Activated CD8-positive, alpha-beta memory T cell treated with anti-CD3 and anti-CD28 coated beads for 24 hours (primary cell): Measurements from ENCODE around the gene PDE4D.
A peak's percentile ranks its signal among the peaks of the same experiment; 100 is the strongest.

ENCODE experiments used
- DNase-seq: peaks from one replicate; pipeline ENCODE4 v3.0.0-alpha.2; 2020

PDE4D gene

GRCh38 chr5:59151162-59151889 lies 742.2 kb downstream of the PDE4D start:
- no peak for DNase-seq

DNA sequence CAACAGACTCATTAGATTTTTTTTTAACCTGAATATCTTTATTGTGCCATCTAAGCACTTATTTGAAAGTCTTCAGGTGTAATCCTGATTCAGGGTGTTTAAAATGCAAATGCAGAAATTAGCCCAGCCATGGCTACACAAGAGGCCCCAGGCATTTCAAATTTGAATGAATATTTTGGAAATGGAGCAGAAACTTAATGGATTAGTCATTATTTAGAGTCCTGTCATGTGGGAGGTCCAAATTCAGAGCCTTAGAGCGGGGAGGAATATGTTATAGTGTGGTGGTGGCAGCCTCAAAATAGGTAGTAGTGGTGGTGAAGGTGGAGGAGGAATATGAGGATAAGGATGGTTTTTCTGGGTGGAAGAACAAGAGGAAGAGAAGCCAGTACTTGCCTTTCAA lies 743.7 kb downstream of the PDE4D start:
- DNase-seq = no peak

- no peak for DNase-seq
Measured at GRCh38 chr5:59149271-59149670, 744.3 kb downstream of the PDE4D start.

GRCh38 chr5:59146729-59147128 lies 746.8 kb downstream of the PDE4D start:
- DNase-seq = no peak

DNA sequence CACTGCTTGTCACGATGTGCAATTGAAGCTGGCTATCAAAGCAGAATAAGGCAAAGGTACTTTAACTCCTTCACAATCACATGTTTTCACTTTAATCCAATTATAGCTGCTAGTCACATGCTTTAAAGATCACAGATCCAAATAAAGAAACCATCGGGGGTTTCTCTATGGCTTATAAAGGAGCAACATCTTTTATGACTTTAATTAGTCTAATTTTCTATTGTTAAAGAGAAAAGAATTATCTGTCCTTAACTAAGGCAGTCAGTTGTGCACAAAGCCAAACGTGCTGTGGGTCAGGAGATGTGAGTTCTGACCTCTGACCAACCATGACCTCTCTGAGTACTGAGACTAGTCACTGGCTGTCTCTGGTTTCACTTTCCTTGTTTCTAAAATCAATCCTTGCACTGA lies 749.6 kb downstream of the PDE4D start:
- DNase-seq = no peak

GRCh38 chr5:59142927-59143326 lies 750.6 kb downstream of the PDE4D start:
- no peak for DNase-seq

GRCh38 chr5:59142138-59142537 lies 751.4 kb downstream of the PDE4D start:
- no peak for DNase-seq

- DNase-seq = no peak
Measured at GRCh38 chr5:59140133-59140532, 753.4 kb downstream of the PDE4D start.

DNA sequence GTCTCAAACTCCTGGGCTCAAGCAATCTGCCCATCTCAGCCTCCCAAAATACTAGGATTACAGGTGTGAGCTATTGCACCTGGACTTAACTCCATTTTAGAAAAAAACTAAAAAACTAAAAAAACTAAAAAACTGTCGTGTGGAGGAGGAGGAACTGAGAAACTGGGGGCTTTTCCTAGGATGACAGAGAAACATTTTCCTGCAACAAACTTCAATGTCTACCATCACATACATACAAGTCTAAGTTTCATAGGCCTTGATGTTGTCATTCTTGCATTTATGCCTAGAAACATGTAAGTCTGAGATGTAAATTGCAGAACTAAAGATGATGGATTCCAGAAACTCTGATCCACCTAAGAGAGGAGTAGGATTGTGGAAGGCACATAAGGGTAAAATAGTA lies 753.8 kb downstream of the PDE4D start:
- DNase-seq = no peak

DNA sequence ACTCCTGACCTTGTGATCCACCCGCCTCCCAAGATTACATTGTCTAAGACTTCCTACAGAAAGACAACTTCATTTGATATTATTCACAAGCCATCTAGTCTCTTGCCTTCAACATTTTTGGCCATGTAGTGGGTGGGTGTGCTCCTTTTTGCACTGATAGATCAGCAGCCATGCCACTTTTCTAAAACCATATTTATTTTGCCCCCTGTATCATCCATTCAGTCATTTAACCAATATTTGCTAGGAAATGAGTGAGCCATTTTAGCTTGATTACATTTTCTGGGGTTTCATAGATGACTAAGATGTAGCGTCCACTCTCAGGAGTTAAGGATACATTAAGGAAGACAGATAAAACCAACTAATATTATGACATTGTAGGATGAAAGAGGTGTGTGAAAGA lies 755.0 kb downstream of the PDE4D start:
- no peak for DNase-seq

- no peak for DNase-seq
Measured at GRCh38 chr5:59137846-59138245, 755.7 kb downstream of the PDE4D start.

DNA sequence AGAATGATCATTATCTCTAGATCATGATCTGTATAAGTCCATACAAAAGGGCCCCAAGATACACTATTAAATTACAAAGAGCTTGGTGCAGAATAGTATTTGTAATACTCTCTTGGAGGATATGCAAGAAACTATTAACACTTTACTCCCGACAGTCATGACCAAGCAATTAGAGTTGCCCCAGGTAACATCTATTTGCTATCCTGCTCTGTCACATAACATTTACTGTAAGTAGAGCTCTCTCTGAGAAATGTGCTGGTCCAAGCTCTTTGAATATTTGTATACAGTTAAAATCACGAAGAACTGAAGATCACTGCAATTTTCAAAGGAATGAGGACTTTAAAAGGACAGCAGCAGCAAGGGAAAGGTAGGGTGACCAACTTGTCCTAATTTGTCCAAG lies 757.0 kb downstream of the PDE4D start:
- no peak for DNase-seq

GRCh38 chr5:59134471-59135163 lies 758.9 kb downstream of the PDE4D start:
- DNase-seq = no peak

DNA sequence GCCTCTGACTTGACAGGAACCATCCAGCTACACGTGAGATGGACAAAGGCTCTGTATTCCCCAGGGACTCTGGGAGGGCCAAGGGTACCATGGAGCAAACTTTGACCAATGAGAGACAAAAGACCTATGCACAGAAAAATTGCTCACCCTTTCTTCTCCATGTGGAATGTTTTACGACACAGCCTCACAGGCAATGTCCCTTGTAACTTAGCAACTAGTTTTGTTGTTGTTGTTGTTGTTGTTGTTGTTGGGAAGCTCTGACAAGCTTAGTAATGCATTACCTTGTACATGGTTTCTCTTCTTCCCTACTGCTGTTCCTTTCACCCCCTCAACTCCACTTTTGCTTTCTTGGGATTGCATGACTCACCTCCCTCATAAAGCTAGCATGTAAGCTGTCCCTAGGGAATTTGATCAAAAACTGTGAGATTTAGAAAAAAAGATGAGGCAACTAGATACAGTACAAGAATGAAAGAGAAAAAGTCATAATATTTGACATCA lies 759.7 kb downstream of the PDE4D start:
- DNase-seq = no peak

GRCh38 chr5:59132131-59132530 lies 761.4 kb downstream of the PDE4D start:
- no peak for DNase-seq

GRCh38 chr5:59130431-59130830 lies 763.1 kb downstream of the PDE4D start:
- no peak for DNase-seq

DNA sequence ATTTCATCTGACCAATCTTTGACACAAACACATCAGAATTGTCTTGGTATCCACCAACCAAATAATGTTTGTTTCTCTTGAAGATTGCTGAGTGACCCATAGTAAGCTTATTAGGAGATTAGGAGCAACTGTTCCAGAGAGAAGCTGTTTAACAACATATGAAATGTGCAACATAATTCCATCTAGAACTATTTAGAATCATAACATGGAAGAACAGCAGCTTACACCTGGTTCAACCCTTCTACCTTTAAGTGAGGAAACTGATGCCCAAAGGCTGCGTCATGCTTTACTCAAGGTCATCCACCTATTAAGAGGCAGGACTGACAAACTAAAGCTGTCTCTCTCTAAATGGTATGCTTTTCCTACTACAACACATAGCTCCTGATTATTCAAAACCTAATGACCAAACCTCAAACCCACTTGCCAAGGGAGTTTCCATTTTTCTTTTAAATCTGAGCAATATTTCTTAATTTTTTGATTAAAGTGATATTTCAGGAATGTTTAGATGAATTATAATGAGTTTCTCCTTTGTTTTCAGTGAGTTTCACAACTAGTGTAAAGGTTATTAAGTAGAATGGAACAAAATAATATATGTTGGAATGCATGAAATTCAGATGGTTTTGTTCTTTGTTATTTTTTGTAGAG lies 764.8 kb downstream of the PDE4D start:
- no peak for DNase-seq

- DNase-seq = peak; percentile 69
Measured at GRCh38 chr5:59126708-59127573, 766.6 kb downstream of the PDE4D start.

- DNase-seq = no peak
Measured at GRCh38 chr5:59126016-59126707, 767.4 kb downstream of the PDE4D start.

DNA sequence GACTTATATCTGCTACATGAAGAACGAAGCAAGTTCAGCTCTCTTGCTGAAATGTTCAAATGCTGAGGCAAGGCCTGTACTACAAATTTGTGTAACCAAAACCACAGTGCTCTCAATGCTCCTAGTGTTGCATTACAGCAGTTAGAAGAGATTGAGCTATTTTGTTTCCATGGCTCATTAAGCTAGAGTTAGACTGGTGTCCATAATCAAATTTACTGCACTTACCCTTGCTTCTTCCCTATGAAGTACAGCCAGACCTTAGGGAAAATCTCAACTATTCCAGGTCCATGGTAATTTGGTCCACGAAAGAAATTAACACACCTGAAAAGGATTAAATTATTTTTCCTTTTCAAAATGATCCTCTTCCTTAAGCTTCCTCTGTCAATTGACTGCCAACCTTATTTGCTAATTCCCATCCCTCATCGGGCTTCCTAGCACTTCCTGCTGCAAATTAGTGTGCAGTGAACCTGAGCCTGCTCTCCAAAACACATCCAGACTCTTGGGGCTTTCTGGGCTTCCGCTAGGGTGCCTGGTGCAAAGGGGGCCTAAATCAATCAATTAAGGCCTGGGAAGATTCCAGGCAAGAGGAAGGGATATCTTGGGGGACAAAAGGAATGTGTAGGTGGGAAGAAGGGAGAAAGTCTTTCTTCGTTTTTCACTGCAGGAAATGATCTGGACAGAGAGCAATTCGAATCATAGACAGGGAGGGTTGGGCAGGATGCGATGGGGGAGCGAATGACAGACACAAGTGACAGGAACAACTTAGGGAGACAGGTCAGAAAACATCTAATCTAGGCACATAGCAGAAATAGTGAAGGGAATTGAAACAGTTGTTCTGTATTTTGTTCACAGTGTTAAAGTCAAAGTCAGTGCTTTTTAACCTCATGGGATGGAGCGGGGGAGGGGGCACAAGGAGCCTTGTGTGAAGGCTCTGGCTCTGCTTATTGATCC lies 768.2 kb downstream of the PDE4D start:
- no peak for DNase-seq
